ENCODE results near the gene MTHFSD.

MTHFSD gene

GRCh38 chr16:86581458-86581857, 26.4 kb upstream of the MTHFSD start:
- no peak for DNase-seq

DNA sequence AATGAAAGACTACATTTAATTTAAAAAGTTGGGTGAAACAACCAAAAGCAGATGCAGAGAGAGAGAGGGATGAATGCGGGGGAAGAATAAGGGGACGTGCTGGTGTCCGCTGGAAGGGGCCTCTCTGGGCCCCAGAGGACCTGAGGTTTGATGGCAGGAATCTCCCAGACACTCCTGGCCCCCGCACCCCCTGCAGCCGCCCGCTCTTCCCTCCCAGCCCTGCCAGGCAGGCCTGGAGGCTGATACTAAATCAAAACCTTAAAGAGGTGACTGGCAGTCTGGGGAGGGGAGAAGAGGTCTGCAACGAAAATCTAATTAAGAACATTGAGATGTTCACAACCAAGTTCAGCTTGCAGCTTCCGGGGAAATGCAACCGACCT, 25.7 kb upstream of the MTHFSD start:
- no peak for DNase-seq

GRCh38 chr16:86580063-86580790, 25.2 kb upstream of the MTHFSD start:
- no peak for DNase-seq

DNA sequence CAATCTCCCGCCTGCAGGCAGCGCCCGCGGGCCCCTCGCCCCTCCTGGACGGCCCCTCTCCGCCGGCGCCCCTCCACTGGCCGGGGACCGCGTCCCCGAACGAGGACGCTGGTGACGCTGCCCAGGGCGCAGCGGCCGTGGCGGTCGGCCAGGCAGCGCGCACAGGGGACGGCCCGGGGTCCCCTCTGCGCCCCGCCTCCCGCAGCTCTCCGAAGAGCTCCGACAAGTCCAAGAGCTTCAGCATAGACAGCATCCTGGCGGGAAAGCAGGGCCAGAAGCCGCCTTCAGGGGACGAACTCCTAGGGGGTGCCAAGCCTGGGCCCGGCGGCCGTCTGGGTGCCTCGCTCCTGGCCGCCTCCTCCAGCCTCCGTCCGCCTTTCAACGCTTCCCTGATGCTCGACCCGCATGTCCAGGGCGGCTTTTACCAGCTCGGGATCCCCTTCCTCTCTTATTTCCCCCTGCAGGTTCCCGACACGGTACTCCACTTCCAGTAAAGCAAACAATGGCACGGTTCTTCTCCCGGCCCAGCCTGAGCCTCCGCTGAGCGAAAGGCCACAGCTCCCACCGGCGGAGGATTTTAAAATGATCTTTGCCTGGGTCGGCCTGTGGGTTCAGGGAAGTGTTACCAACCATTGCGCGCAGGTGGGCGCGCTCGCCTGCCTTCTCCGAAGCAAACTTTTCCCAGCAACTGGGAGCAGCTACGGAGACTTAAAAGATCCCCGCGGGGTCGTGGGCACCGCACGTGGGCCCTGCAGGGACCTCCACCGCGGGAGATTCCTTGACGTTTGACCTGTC, 24.4 kb upstream of the MTHFSD start:
- DNase-seq, result no peak

DNA sequence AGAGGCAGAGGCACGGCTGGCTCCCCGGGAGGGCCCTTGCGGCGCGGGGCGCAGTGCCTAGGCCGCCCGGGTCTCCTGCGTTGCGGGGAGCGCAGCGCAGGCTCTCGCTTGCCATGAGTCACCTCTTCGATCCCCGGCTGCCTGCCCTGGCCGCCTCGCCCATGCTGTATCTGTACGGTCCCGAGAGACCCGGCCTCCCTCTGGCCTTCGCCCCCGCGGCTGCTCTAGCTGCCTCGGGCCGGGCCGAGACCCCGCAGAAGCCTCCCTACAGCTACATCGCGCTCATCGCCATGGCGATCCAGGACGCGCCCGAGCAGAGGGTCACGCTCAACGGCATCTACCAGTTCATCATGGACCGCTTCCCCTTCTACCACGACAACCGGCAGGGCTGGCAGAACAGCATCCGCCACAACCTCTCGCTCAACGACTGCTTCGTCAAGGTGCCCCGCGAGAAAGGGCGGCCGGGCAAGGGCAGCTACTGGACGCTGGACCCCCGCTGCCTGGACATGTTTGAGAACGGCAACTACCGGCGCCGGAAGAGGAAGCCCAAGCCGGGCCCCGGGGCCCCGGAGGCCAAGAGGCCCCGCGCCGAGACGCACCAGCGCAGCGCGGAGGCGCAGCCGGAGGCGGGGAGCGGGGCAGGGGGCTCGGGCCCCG, 23.7 kb upstream of the MTHFSD start:
- DNase-seq, result no peak

- no peak for DNase-seq
Observed at GRCh38 chr16:86578061-86578599, 23.1 kb upstream of the MTHFSD start, which contains the start of gene FOXL1. TSS of gene FOXL1 (plus strand) at chr16:86578549. CDS start at chr16:86578724, 175 bp downstream.

- DNase-seq, result no peak
Observed at GRCh38 chr16:86577314-86577971, 22.4 kb upstream of the MTHFSD start.

GRCh38 chr16:86576591-86577313, 21.7 kb upstream of the MTHFSD start:
- DNase-seq, result no peak

GRCh38 chr16:86575754-86576557, 20.9 kb upstream of the MTHFSD start:
- DNase-seq, result peak in 2 of 5 donors; percentile 19 to 29

- DNase-seq, result no peak
Observed at GRCh38 chr16:86575095-86575685, 20.2 kb upstream of the MTHFSD start.

- DNase-seq, result no peak
Observed at GRCh38 chr16:86574646-86575045, 19.6 kb upstream of the MTHFSD start.

- no peak for DNase-seq
Observed at GRCh38 chr16:86573646-86574508, 18.8 kb upstream of the MTHFSD start.

DNA sequence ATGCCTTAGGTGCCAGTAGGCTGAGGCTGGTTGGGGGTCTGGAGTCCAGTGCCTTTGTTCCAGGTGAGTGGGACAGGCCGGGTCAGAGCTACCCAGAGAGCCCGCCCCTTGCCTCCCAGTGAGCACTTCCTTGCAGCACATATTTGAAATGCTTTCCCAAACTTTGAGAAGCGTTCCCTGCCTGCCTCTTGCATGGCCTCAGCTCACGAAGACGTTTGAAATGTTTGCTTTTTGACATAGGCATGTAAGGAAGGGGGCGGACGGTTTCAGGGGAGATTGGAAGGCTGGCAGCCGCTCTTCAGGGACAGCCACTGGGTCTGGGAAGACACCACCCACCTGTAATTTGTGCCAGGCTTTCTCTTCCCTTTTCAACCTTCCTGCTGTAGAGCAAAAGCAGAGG, 18.2 kb upstream of the MTHFSD start:
- no peak for DNase-seq

GRCh38 chr16:86572606-86573005, 17.6 kb upstream of the MTHFSD start:
- no peak for DNase-seq

DNA sequence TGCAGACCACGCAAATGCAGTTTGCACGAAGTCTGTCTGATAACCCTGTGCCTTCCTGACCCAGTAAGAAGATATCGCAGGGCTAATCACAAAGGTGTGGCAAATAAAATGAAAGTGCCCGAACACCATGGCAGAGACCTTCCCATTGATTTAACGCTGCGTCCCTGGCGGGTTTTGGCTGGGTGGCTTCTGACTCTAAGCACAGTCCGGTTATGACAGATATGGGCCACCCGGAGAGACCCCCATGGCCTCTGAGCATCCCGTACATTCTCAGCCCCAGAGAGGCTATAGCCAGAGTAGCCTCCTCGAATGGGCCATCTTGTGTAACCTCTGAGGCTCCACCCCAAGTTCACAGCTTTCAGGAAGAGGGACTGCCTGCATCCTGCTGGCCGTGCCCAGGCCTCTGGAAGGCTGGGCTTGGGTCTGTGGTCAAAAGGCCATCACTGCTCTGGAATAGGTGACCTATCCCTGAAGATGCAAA, 17.0 kb upstream of the MTHFSD start:
- no peak for DNase-seq

DNA sequence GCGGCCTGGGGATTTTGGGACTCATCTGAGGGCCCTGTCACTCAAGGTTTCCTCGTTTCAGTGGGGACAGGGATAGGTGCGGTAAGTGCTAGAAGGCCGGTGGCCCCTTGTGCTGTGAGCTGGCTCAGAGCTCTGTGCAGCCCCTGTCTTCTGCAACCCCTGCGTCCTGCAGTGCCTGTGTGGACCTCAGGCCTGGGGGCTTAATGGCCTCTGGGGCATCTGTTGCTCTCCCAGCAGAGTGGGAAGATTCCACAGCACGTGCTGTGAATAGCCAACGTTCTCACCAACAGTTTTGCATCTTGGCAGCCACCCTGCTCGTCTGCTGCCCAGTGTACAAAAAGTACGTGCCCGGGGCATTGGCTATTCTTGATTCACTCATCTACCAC, 16.5 kb upstream of the MTHFSD start:
- DNase-seq, result no peak

DNA sequence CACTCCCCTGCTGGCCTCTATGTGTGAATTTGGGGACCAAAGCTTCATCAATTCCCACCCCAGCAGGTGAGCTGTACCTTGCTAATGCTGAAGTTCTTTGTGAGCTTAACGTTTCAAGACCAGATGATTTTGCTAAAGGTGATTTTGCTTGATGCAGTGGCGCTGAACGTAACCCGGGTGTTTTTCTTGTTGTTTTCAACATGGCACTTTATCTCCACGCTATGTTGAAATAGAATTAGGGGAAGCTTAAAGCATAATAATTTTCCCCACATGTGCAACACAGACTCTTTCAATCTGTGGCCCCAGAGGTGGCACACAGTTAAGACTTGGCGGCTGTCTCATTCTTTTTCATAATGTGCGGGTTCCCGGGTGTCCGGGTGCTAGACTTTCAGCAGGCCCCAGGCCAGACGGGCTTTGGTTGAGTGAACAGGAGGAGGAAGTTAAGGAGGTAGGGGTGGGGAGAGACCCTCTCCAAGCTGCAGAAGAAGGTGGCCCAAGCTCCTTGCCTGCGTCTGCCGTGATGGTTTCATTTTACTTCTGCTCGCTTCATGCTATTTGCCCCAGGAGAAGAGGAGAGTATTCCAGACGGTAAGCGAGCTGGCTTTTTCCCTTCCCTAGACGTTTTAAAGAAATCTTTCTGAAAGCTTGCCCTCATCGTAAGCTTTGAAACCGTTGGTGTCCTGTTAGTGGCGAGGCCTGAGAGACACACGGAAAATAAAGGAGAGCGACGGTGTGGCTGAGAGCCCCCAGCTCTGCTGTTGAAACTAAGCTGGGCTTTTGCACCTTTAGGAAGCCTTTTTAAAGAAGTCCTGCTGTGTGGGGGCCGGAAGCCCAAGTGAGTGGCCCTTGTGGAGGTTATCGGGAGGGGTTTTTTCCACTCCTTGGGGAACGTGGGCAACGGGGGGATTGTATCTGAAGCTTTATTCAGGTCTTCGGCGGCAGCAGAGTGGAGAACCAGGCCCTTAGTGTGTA, 15.8 kb upstream of the MTHFSD start:
- no peak for DNase-seq

GRCh38 chr16:86569701-86570447, 14.8 kb upstream of the MTHFSD start:
- no peak for DNase-seq

All from T-helper 1 cell (primary cell).